Measurements from ENCODE around the gene DDX6. TPM values are rescaled to one million over a fixed set of nuclear protein-coding genes. Genes with fewer than 3 reads are reported as not detected.

DDX6 gene
- total and polyA plus RNA-seq, 2 donors (not counting 3 experiments of a cell fraction or from before 2014, with no cell fraction given), result 19.1 to 138 TPM

GRCh38 chr11:118813551-118813950, 22.6 kb upstream of the DDX6 start:
- Histone ChIP-seq H4K20me1 (replicated peaks; ENCODE audit: control insufficient read depth, extremely low read depth, insufficient read depth, low read length) (no peaks in the 10 kb centered on the region), H3K79me2 (ENCODE audit: control insufficient read depth, insufficient read depth, low read length) (no peaks in the 10 kb centered on the region), H3K36me3 (ENCODE audit: control insufficient read depth in 2 of 2, extremely low read depth in 1 of 2, insufficient read depth in 2 of 2, low read length in 2 of 2) (no peaks in the 10 kb centered on the region), H3K27me3 (ENCODE audit: control insufficient read depth in 2 of 2, insufficient read depth in 2 of 2, low read length in 2 of 2) (peaks cover 0 to 3% of the 10 kb centered on the region in 2 experiments), H3K4me3 (replicated peaks in 1 of 3; ENCODE audit: insufficient read depth in 1 of 3, low read depth in 1 of 3, low read length in 3 of 3) (no peak overlapping the region), H3K4me2 (ENCODE audit: insufficient read depth, low read length) (no peak overlapping the region), H2AFZ (ENCODE audit: low read depth, low read length) (no peak overlapping the region), H3K4me1 (ENCODE audit: control insufficient read depth, extremely low read depth, insufficient read depth, low read length) (no peaks in the 10 kb centered on the region), H3K9ac (replicated peaks; ENCODE audit: extremely low read depth, insufficient read depth, low read length) (no peak overlapping the region), H3K9me1 (replicated peaks; ENCODE audit: control insufficient read depth, extremely low read depth, insufficient read depth, low read length) (no peaks in the 10 kb centered on the region), H3K27ac (ENCODE audit: insufficient read depth, low read depth, low read length) (no peak overlapping the region), H3K9me3 (replicated peaks; ENCODE audit: control insufficient read depth, insufficient read depth, low read length) (no peaks in the 10 kb centered on the region)
- TF ChIP-seq JUN (IDR thresholded peaks at IDR 0.05; ENCODE audit: borderline replicate concordance, insufficient read depth, insufficient read length, low read depth), result no peak
- no peak for TF ChIP-seq FOS (IDR thresholded peaks at IDR 0.05; ENCODE audit: borderline replicate concordance, insufficient read depth, low read length)
- TF ChIP-seq POLR2AphosphoS5 (IDR thresholded peaks at IDR 0.05; ENCODE audit: insufficient read depth, low read depth, low read length), result no peak
- TF ChIP-seq GATA2 (IDR thresholded peaks at IDR 0.05; ENCODE audit: insufficient read depth, insufficient read length, low read depth, low read length), result no peak
- TF ChIP-seq, protein P1, sequence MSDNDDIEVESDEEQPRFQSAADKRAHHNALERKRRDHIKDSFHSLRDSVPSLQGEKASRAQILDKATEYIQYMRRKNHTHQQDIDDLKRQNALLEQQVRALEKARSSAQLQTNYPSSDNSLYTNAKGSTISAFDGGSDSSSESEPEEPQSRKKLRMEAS (IDR thresholded peaks at IDR 0.05; ENCODE audit: insufficient read depth, insufficient read length), result no peak
- TF ChIP-seq EZH2 (IDR thresholded peaks at IDR 0.05; ENCODE audit: borderline replicate concordance, low read depth, low read length, severe bottlenecking), result no peak
- no peak for TF ChIP-seq POLR2A (IDR thresholded peaks at IDR 0.05; ENCODE audit: low read depth, low read length)
- TF ChIP-seq, protein P2, sequence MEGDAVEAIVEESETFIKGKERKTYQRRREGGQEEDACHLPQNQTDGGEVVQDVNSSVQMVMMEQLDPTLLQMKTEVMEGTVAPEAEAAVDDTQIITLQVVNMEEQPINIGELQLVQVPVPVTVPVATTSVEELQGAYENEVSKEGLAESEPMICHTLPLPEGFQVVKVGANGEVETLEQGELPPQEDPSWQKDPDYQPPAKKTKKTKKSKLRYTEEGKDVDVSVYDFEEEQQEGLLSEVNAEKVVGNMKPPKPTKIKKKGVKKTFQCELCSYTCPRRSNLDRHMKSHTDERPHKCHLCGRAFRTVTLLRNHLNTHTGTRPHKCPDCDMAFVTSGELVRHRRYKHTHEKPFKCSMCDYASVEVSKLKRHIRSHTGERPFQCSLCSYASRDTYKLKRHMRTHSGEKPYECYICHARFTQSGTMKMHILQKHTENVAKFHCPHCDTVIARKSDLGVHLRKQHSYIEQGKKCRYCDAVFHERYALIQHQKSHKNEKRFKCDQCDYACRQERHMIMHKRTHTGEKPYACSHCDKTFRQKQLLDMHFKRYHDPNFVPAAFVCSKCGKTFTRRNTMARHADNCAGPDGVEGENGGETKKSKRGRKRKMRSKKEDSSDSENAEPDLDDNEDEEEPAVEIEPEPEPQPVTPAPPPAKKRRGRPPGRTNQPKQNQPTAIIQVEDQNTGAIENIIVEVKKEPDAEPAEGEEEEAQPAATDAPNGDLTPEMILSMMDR (IDR thresholded peaks at IDR 0.05; ENCODE audit: extremely low read depth in 1 of 2, insufficient read depth in 1 of 2, low read depth in 1 of 2, low read length in 2 of 2), result no peak
- no peak for TF ChIP-seq MYC (IDR thresholded peaks at IDR 0.05; ENCODE audit: low read depth, low read length)
- dilution Hi-C loops (cut with MboI; ENCODE audit: extremely low pct_ligation_motif_present, low sequenced_read_pairs) (no loop called here), intact Hi-C loops (cut with micrococcal nuclease) (no loop called here)
- ChIA-PET CTCF (interaction anchor here (1.0 to 1.6 kb wide), 2 partner anchors 12 to 116 kb away, joined by 3 to 4 read pairs; no protein-coding TSS in a partner anchor), POLR2A (no interaction called here)
- FAIRE-seq (no peak), DNase-seq (ENCODE audit: low read depth, low spot score) (no peak)
- BruUV-seq (replicated peaks), result no TSS peak
